Endothelial cell of umbilical vein (primary cell): ENCODE results near the gene FAM83E. TPM values are rescaled to one million over a fixed set of nuclear protein-coding genes. Genes with fewer than 3 reads are reported as not detected.

Source experiments
- BruUV-seq: library from RNA; stranded (reverse); fragments of 400-500 nt; replicated peaks from 2 replicates; lab custom pipeline; 2021; lab: Mats Ljungman, UMichigan
- CTCF ChIA-PET: fragments of 300-600, 350-600 bp; sonication (Branson Sonifier 250); formaldehyde crosslinking; loops from one replicate; lab custom pipeline; 2021; ENCODE audit warnings: antibody characterized with exemption, inconsistent platforms; lab: Charles Lee
- POLR2A ChIA-PET: fragments of 300-600, 350-600 bp; sonication (Branson Sonifier 250); formaldehyde crosslinking; loops from one replicate; lab custom pipeline; 2021; ENCODE audit warnings: antibody characterized with exemption, inconsistent platforms; lab: Charles Lee
- DNase-seq: peaks from one replicate; pipeline ENCODE4 v3.0.0-alpha.2; 2011; ENCODE audit warnings: low read depth, low spot score
- FAIRE-seq: peaks from 2 replicates; lab custom pipeline; 2011; peaks lifted over from hg19 to GRCh38; lab: Jason Lieb, UNC
- H2AFZ ChIP-seq: 2 replicates; pipeline ENCODE4 v1.6.0; 2012; ENCODE audit warnings: low read depth, low read length, control low read depth, inconsistent platforms
- H3K27ac ChIP-seq: 2 replicates; pipeline ENCODE4 v1.5.1; 2011; ENCODE audit warnings: low read depth, mild to moderate bottlenecking, control low read depth, low read length, moderate library complexity; ENCODE audit not compliant: insufficient read depth
- H3K27me3 ChIP-seq, 2 experiments: 2 replicates each; pipeline versions ENCODE4 v1.6.0 to v1.6.1; 2011; ENCODE audit warnings: low read length in 2 of 2, mixed read lengths in 1 of 2; ENCODE audit not compliant: control insufficient read depth in 2 of 2, insufficient read depth in 2 of 2
- H3K36me3 ChIP-seq, 2 experiments: 2 replicates in 1 of 2; 3 replicates in 1 of 2; pipeline ENCODE4 v1.5.1; 2011; ENCODE audit warnings: low read length in 2 of 2, mild to moderate bottlenecking in 1 of 2, moderate library complexity in 1 of 2; ENCODE audit not compliant: control insufficient read depth in 2 of 2, insufficient read depth in 2 of 2; ENCODE audit errors: extremely low read depth in 1 of 2
- H3K4me1 ChIP-seq: 3 replicates; pipeline ENCODE4 v1.5.1; 2011; ENCODE audit warnings: mild to moderate bottlenecking, low read length; ENCODE audit not compliant: control insufficient read depth, insufficient read depth; ENCODE audit errors: extremely low read depth
- H3K4me2 ChIP-seq: 2 replicates; pipeline ENCODE4 v1.6.1; 2011; ENCODE audit warnings: low read length, control low read depth, mixed read lengths; ENCODE audit not compliant: insufficient read depth
- H3K4me3 ChIP-seq, 3 experiments: fragments of 200-600 bp in 1 of 3; sonication (generic), shearing (Covaris generic) in 1 of 3; replicated peaks in 1 of 3; 2 replicates each; pipeline ENCODE4 v1.5.1; 2011 to 2016; ENCODE audit warnings: control low read depth in 3 of 3, low read length in 3 of 3, mild to moderate bottlenecking in 2 of 3, inconsistent platforms in 1 of 3, low read depth in 1 of 3, moderate library complexity in 1 of 3; ENCODE audit not compliant: insufficient read depth in 1 of 3
- H3K79me2 ChIP-seq: 2 replicates; pipeline ENCODE4 v1.6.0; 2012; ENCODE audit warnings: low read length, inconsistent platforms; ENCODE audit not compliant: control insufficient read depth, insufficient read depth
- H3K9ac ChIP-seq: replicated peaks from 2 replicates; pipeline ENCODE3; 2011; ENCODE audit warnings: low read length, control low read depth; ENCODE audit not compliant: insufficient read depth; ENCODE audit errors: extremely low read depth
- H3K9me1 ChIP-seq: replicated peaks from 3 replicates; pipeline ENCODE4 v1.6.0; 2011; ENCODE audit warnings: mild to moderate bottlenecking, low read length; ENCODE audit not compliant: control insufficient read depth, insufficient read depth; ENCODE audit errors: extremely low read depth
- H3K9me3 ChIP-seq: replicated peaks from 2 replicates; pipeline ENCODE4 v1.5.1; 2012; ENCODE audit warnings: low read length, inconsistent platforms; ENCODE audit not compliant: control insufficient read depth, insufficient read depth
- H4K20me1 ChIP-seq: replicated peaks from 2 replicates; pipeline ENCODE3; 2011; ENCODE audit warnings: mild to moderate bottlenecking, low read length; ENCODE audit not compliant: control insufficient read depth, insufficient read depth; ENCODE audit errors: extremely low read depth
- EZH2 ChIP-seq: IDR thresholded peaks from 2 replicates; pipeline ENCODE4 v1.6.1; 2012; ENCODE audit warnings: borderline replicate concordance, low read depth, mild to moderate bottlenecking, moderate library complexity, low read length, inconsistent platforms; ENCODE audit not compliant: severe bottlenecking
- FOS ChIP-seq: IDR thresholded peaks from 2 replicates; pipeline ENCODE4 v1.6.1; 2011; ENCODE audit warnings: mild to moderate bottlenecking, low read length, moderate library complexity, borderline replicate concordance; ENCODE audit not compliant: insufficient read depth
- GATA2 ChIP-seq: IDR thresholded peaks from 2 replicates; pipeline ENCODE4 v1.7.0; 2011; ENCODE audit warnings: low read depth, mild to moderate bottlenecking, moderate library complexity, mixed read lengths, low read length; ENCODE audit not compliant: insufficient read length, insufficient read depth
- JUN ChIP-seq: IDR thresholded peaks from 2 replicates; pipeline ENCODE4 v1.6.1; 2011; ENCODE audit warnings: borderline replicate concordance, low read depth; ENCODE audit not compliant: insufficient read length, insufficient read depth
- MAX ChIP-seq: IDR thresholded peaks from 2 replicates; pipeline ENCODE4 v1.6.1; 2011; ENCODE audit not compliant: insufficient read depth, insufficient read length
- MYC ChIP-seq: IDR thresholded peaks from one replicate; pipeline ENCODE4 v1.6.1; 2011; ENCODE audit warnings: mild to moderate bottlenecking, low read depth, low read length
- POLR2A ChIP-seq: IDR thresholded peaks from 2 replicates; pipeline ENCODE4 v1.6.1; 2012; ENCODE audit warnings: low read depth, mild to moderate bottlenecking, control low read depth, low read length
- POLR2AphosphoS5 ChIP-seq: IDR thresholded peaks from 2 replicates; pipeline ENCODE4 v1.6.1; 2012; ENCODE audit warnings: low read depth, mild to moderate bottlenecking, control low read depth, low read length, moderate library complexity; ENCODE audit not compliant: insufficient read depth
- dilution Hi-C: fragments of 300-500 bp; cut with MboI; formaldehyde crosslinking; loops from one replicate; pipeline ENCODE4 v1.15.0; 2019; ENCODE audit warnings: low sequenced_read_pairs; ENCODE audit not compliant: extremely low pct_ligation_motif_present
- intact Hi-C: fragments of 100-400 bp; cut with micrococcal nuclease; formaldehyde crosslinking; loops from one replicate; pipeline ENCODE4 v1.10.0; 2022
- polyA plus RNA-seq, 4 experiments: library from polyadenylated mRNA; depleted of rRNA in 3 of 4; stranded (reverse) in 3 of 4; unstranded in 1 of 4; fragments of >200 nt; gene quantifications; 2 replicates each; pipeline versions ENCODE4 v1.2.1 to v1.2.3, GENCODE V29; 2011 to 2012; ENCODE audit warnings: missing spikeins in 1 of 4
- total RNA-seq: library from RNA; stranded (reverse); gene quantifications from 2 replicates; pipeline ENCODE4 v1.2.3, GENCODE V29; 2021
- TF ChIP-seq, protein P1 (sequence below), 2 donors: IDR thresholded peaks; 1 replicate in 1 of 2; 2 replicates in 1 of 2; pipeline ENCODE4 v1.5.1; 2011; ENCODE audit warnings: low read length in 2 of 2, mild to moderate bottlenecking in 2 of 2, moderate library complexity in 2 of 2, control low read depth in 1 of 2, inconsistent platforms in 1 of 2, low read depth in 1 of 2; ENCODE audit not compliant: insufficient read depth in 1 of 2; ENCODE audit errors: extremely low read depth in 1 of 2

The FAM83E gene
- total and polyA plus RNA-seq, 2 donors (not counting 3 experiments of a cell fraction or from before 2014, with no cell fraction given) = 0.04 to 1.7 TPM

DNA sequence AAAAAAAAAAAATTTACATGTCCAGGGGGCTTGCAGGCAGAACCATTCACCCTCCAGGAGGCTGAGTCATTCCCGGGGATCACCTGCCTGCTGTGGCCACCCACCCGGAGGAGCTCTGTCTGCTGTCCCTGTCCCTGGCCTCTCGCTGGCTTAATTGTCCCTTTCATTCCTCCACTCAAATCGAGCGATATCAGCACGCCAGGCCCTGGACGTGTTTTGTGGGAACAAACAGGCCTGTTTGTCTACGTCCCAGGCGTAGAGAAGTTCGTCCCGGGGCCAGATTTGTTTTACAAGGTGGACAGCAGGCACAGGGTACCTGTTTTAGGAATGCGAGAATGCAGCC is 41.7 kb downstream of the FAM83E start:
- Histone ChIP-seq H3K4me3 (no peak overlapping the region), H2AFZ (no peak overlapping the region), H3K9ac (no peak overlapping the region), H3K4me1 (peaks cover 1% of the 10 kb centered on the region), H3K27me3 (no peaks in the 10 kb centered on the region), H3K9me1 (no peaks in the 10 kb centered on the region), H3K27ac (no peak overlapping the region), H3K4me2 (no peak overlapping the region), H3K79me2 (no peaks in the 10 kb centered on the region), H3K9me3 (no peaks in the 10 kb centered on the region), H3K36me3 (no peaks in the 10 kb centered on the region), H4K20me1 (no peaks in the 10 kb centered on the region)
- no peak for FAIRE-seq
- no peak for DNase-seq
- TF ChIP-seq EZH2 (no peak), GATA2 (no peak), JUN (no peak), MYC (no peak), MAX (no peak), POLR2AphosphoS5 (no peak), POLR2A (no peak), FOS (no peak)
- TF ChIP-seq, protein P1, sequence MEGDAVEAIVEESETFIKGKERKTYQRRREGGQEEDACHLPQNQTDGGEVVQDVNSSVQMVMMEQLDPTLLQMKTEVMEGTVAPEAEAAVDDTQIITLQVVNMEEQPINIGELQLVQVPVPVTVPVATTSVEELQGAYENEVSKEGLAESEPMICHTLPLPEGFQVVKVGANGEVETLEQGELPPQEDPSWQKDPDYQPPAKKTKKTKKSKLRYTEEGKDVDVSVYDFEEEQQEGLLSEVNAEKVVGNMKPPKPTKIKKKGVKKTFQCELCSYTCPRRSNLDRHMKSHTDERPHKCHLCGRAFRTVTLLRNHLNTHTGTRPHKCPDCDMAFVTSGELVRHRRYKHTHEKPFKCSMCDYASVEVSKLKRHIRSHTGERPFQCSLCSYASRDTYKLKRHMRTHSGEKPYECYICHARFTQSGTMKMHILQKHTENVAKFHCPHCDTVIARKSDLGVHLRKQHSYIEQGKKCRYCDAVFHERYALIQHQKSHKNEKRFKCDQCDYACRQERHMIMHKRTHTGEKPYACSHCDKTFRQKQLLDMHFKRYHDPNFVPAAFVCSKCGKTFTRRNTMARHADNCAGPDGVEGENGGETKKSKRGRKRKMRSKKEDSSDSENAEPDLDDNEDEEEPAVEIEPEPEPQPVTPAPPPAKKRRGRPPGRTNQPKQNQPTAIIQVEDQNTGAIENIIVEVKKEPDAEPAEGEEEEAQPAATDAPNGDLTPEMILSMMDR (IDR thresholded peaks at IDR 0.05; ENCODE audit: extremely low read depth in 1 of 2, insufficient read depth in 1 of 2, low read depth in 1 of 2, low read length in 2 of 2) = no peak
- ChIA-PET POLR2A (interaction anchor here (0.6 to 1.2 kb wide), 2 partner anchors 30 to 46 kb away, joined by 3 to 4 read pairs; partner anchors contain the start of gene RPL18), CTCF (interaction anchor here (1.4 to 6.6 kb wide), 4 partner anchors 11 to 84 kb away, joined by 3 to 38 read pairs (median 8); no protein-coding TSS in a partner anchor)
- dilution Hi-C loops = no loop called here
- no TSS peak for BruUV-seq
- intact Hi-C loops = loop anchor here (5.0 kb wide), 1 partner anchor 406 kb away; no protein-coding TSS in a partner anchor
